ENCODE results near the gene ABI3.

ABI3 gene

GRCh38 chr17:49269356-49269755, 58.8 kb downstream of the ABI3 start:
- H3K4me3 ChIP-seq (ENCODE audit: low read length): no peak overlapping the region
- no peak for TF ChIP-seq ZNF274 (IDR thresholded peaks at IDR 0.05; ENCODE audit: low read depth, low read length)

All from GM08714 (cell line).